SU-DHL-6 (cell line): Measurements from ENCODE around the gene SDHAF1.

Source experiments
- CTCF ChIP-seq: fragments of 200-600 bp; sonication (generic); IDR thresholded peaks from one replicate; pipeline ENCODE4 v1.5.1; 2017; ENCODE audit warnings: antibody characterized with exemption, mild to moderate bottlenecking, low read length, moderate library complexity; ENCODE audit not compliant: insufficient read depth, poor library complexity, severe bottlenecking
- EZH2phosphoT487 ChIP-seq: fragments of 200-600 bp; sonication (generic), shearing (Covaris generic); conservative IDR thresholded peaks from 2 replicates; pipeline ENCODE4 v1.6.1; 2018; ENCODE audit warnings: mild to moderate bottlenecking, antibody characterized with exemption, low read length, moderate library complexity, mixed read lengths

GRCh38 chr19:35973487-35973886 lies 21.5 kb upstream of the SDHAF1 start:
- no peak for TF ChIP-seq CTCF
- TF ChIP-seq EZH2phosphoT487: no peak
